GM12873 (cell line): ENCODE measurements around the gene SYT9.

Experiments used
- CTCF ChIP-seq: IDR thresholded peaks from 2 replicates; pipeline ENCODE4 v1.5.1; 2012; ENCODE audit warnings: low read depth, mild to moderate bottlenecking, moderate library complexity, low read length, control low read depth; ENCODE audit not compliant: insufficient read depth; ENCODE audit errors: missing control alignments

Gene SYT9

GRCh38 chr11:7311903-7312302 is 60.2 kb downstream of the SYT9 start:
- no peak for TF ChIP-seq CTCF

- no peak for TF ChIP-seq CTCF
Measured at GRCh38 chr11:7314811-7315604, 63.3 kb downstream of the SYT9 start.

- TF ChIP-seq CTCF: no peak
Measured at GRCh38 chr11:7319501-7319900, 67.8 kb downstream of the SYT9 start.

GRCh38 chr11:7320306-7320705 is 68.6 kb downstream of the SYT9 start:
- TF ChIP-seq CTCF: no peak

- TF ChIP-seq CTCF: no peak
Measured at GRCh38 chr11:7321473-7322450, 70.1 kb downstream of the SYT9 start.

- no peak for TF ChIP-seq CTCF
Measured at GRCh38 chr11:7332451-7332850, 80.7 kb downstream of the SYT9 start.

- TF ChIP-seq CTCF: no peak
Measured at GRCh38 chr11:7332962-7333361, 81.3 kb downstream of the SYT9 start.
